Left ventricle myocardium superior (tissue), 1 donor: ENCODE measurements around the gene TRH. TPM values are rescaled to one million over a fixed set of nuclear protein-coding genes. Genes with fewer than 3 reads are reported as not detected.

Experiments used
- ATAC-seq: fragments of 200-7000 bp; cut with Tn5 transposase; one replicate; pipeline ENCODE4 v1.9.1; 2020; ENCODE audit warnings: mild to moderate bottlenecking, moderate library complexity
- DNase-seq: peaks from one replicate; pipeline ENCODE4 v3.0.0-alpha.2; 2020
- intact Hi-C: fragments of 100-400 bp; cut with micrococcal nuclease; formaldehyde crosslinking; loops from one replicate; pipeline ENCODE4 v1.11.0; 2022
- long read RNA-seq: library from polyadenylated mRNA; unstranded; transcript quantifications from one replicate; pipeline ENCODE4 v2.0.0, GENCODE V29; 2021
- total RNA-seq: library from RNA; stranded (reverse); fragmentation: NEBNext Ultra II Directional; extraction: Animal tissue kit (Norgen Biotek cat#: 25700); gene quantifications from one replicate; pipeline ENCODE4 v1.2.1, GENCODE V29; 2021
- donor health status: DM: no; HTN: yes; CAD: no; lungs with severe emphysema.

Gene TRH
- not detected for total RNA-seq
- long read RNA-seq = 0 reads

DNA sequence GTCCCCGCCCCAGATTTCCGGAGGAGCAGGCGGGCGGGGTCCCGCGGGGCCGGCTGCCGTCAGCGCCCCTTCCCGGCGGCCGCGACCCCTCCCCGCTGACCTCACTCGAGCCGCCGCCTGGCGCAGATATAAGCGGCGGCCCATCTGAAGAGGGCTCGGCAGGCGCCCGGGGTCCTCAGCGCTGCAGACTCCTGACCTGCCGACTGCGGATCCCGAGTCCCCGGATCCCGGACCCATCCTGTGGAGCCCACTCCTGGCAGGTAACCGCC, at the start of gene TRH:
TSS of gene TRH (plus strand) at position 157 of the 269 bp plus-strand sequence. CDS start 1,097 bp downstream, outside the sequence.
- ATAC-seq (no peak), DNase-seq (no peak)
- intact Hi-C loops = no loop called here

DNA sequence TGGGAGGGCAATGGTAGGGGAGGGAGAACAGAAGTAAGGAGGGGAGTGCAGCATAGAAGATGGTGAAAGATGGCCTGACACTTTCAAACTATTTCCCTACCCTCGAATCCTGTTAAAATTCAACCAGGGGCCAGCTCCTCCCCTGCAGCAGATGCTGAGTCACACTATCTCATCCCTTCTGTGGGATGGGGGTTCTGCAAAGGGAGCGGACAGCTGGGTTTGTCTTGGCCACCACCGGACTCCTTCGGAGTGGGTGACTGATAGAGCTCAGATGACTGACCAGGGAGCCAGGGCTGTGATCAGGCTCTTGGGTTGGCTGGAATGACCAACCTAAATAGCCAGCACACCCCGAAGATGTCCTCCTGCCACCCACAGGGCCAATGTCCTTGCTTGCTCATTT, 47.4 kb upstream of the TRH start:
- intact Hi-C loops = no loop called here
- ATAC-seq = no peak
- DNase-seq = no peak

- DNase-seq (no peak), ATAC-seq (no peak)
- intact Hi-C loops = no loop called here
Measured at GRCh38 chr3:129929383-129929782, 45.1 kb upstream of the TRH start.

DNA sequence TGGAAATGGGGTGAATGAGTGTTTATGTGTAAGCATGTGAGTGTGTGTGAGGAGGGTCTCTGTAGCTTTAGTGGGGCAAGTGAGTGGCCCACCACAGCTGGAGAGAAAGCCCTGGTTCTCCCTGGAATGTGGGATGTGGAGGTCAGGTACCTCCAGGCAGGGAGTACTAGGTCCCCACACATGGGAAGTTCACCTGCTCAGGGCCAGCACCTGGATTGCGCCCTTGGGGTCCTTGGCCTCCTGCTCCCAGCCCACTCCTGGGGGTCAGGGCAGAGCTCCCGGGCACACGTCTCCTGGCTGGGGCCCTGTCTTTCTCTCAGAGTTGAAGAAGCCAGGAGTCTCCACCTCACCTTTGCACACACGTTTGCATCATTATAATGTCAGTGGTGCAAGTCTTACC, 41.0 kb upstream of the TRH start:
- ATAC-seq (no peak), DNase-seq (no peak)
- intact Hi-C loops = loop anchor here (5.0 to 10.0 kb wide), 2 partner anchors 286 to 549 kb away; no protein-coding TSS in a partner anchor

- peak; percentile 75 for ATAC-seq
- DNase-seq = peak; percentile 43
- intact Hi-C loops = loop anchor here (5.0 to 10.0 kb wide), 2 partner anchors 287 to 550 kb away; no protein-coding TSS in a partner anchor
Measured at GRCh38 chr3:129934234-129935123, 40.0 kb upstream of the TRH start.

DNA sequence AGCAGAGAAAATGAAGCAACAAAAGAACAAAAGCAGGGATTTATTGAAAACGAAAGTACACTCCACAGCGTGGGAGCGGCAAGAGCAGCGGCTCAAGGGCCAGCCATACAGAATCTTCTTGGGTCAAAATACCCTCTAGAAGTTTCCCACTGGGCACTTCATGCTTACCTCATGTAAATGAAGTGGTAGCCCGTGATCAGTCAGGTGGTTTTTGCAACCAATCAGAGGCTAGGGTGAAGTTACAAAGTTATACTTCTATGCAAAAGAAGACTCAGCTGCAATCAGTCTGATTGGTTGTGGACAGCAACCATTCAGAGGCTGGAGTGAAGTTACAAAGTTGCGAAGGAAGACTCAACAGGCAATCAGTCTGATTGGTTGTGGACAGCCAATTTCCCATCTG, 37.8 kb upstream of the TRH start:
- intact Hi-C loops = loop anchor here (10.0 kb wide), 1 partner anchor 552 kb away; no protein-coding TSS in a partner anchor
- DNase-seq (no peak), ATAC-seq (peak; percentile 49)

DNA sequence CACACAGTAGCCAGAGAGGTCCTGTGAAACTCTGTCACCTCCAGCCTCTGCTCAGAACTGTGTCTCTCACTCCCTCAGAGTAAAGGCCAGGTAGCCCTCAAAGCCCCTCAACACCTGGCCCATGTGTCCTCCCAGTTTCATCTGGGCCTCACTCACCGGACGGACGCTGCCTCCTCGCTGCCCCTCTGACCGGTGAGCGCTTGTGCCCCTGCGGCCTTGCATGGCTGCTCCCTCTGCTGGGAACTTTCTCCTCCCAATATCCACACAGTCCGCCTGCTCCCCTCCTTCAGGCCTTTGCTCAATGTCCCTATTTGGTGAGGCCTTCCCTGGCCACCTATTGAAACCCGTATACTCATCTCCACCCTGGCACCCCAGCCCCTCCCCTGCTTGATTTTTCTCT, 36.8 kb upstream of the TRH start:
- intact Hi-C loops = loop anchor here (10.0 kb wide), 1 partner anchor 553 kb away; no protein-coding TSS in a partner anchor
- ATAC-seq (no peak), DNase-seq (no peak)

DNA sequence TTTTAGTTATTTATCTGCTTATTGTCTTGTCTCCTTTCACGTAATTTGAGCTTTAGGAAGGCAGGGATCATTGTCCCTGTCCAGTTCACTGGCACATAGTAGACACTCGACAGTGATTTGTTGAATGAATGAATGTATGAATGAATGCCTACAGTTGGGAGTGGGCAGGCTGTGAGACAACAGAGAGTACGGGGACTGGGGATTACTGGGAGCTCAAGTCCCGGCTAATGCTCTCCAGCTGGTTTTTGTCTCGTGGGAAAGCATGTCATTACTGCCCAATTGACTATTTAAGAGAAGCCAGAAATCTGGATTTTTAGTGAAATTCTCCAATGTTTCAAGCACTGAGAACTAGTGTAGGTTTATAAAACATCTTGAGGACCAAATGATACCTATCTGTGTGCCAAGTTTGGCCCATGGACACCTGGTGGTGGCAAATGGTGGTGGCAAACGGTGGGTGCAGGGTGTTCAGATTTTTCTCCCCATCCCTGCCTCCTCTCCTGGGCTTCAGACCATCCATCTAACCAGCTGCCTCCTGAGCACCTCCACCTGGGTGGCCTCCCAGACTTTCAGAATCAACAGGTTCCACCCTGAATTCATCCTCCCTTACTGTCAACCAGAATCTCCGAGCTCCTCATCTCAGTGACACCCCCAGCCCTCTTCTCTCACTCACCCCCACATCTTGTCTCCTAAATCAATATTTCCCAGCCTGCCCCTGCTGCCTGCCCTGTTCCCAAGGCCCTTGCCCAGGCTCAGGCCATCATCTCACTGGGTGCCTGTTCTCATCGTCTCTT, 36.2 kb upstream of the TRH start:
- DNase-seq (no peak), ATAC-seq (no peak)
- intact Hi-C loops = loop anchor here (10.0 kb wide), 1 partner anchor 554 kb away; no protein-coding TSS in a partner anchor

DNA sequence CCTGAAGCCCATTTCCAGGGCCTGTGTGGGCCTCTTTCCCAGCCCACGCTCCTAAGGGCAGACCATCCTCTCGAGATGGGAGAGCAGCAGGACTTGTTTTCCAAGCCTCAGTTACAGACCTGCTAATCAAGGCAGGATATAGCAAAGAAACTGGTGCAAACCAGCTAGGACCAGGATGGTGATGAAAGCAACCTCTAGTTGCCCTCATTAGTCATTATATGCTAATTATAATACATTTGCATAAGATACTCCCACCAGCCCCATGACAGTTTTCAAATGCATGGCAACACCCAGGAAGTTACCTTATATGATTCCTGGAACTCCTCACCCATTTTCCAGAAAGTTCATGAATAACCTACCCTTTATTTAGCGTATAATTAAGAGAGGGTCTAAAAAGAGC, 34.4 kb upstream of the TRH start:
- ATAC-seq (no peak), DNase-seq (no peak)
- intact Hi-C loops = no loop called here

- intact Hi-C loops = no loop called here
- peak; percentile 65 for DNase-seq
- peak; percentile 92 for ATAC-seq
Measured at GRCh38 chr3:129942296-129942695, 32.2 kb upstream of the TRH start.

GRCh38 chr3:129943020-129943419, 31.5 kb upstream of the TRH start:
- intact Hi-C loops = no loop called here
- DNase-seq = no peak
- no peak for ATAC-seq

DNA sequence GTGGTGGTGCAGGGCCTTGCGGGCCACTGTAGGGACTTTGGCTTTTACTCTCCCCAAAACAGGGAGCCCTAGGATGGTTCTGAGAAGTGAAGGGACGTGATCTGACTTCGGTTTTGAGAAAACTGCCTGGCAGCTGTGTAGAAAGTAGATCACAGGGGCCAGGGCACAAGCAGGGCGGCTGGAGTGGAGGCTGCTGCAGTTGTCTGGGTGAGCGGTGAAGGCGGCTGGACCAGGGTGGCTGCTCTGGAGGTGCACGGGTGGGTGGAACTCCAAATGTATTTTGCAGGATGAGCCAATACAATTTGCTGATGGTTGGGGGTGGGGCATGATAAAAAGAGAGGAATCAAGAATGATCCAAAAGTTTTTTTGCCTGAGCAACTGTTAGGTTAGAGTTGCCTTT, 29.8 kb upstream of the TRH start:
- no peak for DNase-seq
- intact Hi-C loops = no loop called here
- ATAC-seq = no peak

- ATAC-seq (no peak), DNase-seq (no peak)
- intact Hi-C loops = no loop called here
Measured at GRCh38 chr3:129947538-129948240, 26.8 kb upstream of the TRH start.

GRCh38 chr3:129950318-129951046, 24.0 kb upstream of the TRH start:
- intact Hi-C loops = no loop called here
- DNase-seq (no peak), ATAC-seq (no peak)

GRCh38 chr3:129952556-129953355, 21.8 kb upstream of the TRH start:
- intact Hi-C loops = no loop called here
- DNase-seq (no peak), ATAC-seq (no peak)

- intact Hi-C loops = no loop called here
- ATAC-seq = no peak
- no peak for DNase-seq
Measured at GRCh38 chr3:129953621-129954020, 20.9 kb upstream of the TRH start.

GRCh38 chr3:129954514-129954913, 20.0 kb upstream of the TRH start:
- ATAC-seq (no peak), DNase-seq (no peak)
- intact Hi-C loops = no loop called here

DNA sequence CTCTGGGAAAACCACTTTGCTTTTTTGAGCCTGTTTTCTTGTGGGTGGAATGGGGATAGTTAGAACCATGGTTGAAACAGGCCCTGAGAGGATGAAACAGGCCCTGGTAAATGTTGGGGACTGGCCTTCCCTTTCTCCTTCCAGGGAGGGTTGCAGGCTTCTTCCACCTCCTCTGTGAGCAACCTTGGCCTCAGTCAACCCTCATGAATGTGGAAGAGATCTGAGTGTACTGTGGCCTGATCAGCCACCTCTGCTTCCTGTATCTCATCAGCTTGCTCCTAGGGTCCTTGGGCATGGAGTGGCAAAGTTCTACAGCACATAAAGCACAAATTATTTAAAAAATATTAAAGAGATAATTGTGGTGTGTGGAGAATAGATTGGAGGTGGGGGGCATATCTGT, 17.6 kb upstream of the TRH start:
- DNase-seq (no peak), ATAC-seq (no peak)
- intact Hi-C loops = no loop called here
